ENCODE measurements around the gene LPIN3.

LPIN3 gene

DNA sequence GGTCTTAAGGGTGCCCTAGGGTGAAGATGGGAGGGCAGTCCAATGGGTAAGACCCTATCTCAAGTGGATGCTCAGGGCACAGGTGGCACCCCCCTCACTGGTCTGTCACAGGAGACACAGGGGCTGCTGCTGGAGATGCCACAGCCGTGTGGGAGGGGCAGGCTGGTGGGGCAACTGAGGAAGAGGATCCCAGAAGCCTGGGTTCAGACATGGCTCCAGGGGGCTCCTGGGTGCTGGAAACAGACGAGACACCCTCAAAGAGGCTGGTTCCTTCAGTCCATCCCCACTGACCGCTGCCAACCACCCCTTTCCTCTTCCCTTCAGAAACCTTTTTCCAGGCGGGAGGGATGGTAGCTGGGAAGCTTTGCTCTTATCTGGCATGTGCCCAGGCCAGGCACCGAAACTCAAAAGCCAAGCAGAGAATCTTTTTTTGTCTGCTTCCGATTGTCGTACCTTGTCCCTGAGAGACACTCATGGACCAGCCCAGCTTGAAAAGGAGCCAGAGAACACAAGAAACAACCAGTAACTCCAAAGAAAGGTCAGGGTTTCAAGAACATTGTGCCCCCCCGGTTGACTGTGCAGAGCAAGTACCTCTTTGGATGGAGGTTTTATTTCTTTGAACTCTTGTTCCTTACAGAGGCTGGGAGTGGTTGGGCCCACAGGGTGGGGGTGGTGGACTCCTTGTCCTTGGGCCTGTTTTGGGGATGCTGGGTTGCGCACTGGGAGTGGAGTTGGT, 54.5 kb downstream of the LPIN3 start:
- DNase-seq = no peak

DNA sequence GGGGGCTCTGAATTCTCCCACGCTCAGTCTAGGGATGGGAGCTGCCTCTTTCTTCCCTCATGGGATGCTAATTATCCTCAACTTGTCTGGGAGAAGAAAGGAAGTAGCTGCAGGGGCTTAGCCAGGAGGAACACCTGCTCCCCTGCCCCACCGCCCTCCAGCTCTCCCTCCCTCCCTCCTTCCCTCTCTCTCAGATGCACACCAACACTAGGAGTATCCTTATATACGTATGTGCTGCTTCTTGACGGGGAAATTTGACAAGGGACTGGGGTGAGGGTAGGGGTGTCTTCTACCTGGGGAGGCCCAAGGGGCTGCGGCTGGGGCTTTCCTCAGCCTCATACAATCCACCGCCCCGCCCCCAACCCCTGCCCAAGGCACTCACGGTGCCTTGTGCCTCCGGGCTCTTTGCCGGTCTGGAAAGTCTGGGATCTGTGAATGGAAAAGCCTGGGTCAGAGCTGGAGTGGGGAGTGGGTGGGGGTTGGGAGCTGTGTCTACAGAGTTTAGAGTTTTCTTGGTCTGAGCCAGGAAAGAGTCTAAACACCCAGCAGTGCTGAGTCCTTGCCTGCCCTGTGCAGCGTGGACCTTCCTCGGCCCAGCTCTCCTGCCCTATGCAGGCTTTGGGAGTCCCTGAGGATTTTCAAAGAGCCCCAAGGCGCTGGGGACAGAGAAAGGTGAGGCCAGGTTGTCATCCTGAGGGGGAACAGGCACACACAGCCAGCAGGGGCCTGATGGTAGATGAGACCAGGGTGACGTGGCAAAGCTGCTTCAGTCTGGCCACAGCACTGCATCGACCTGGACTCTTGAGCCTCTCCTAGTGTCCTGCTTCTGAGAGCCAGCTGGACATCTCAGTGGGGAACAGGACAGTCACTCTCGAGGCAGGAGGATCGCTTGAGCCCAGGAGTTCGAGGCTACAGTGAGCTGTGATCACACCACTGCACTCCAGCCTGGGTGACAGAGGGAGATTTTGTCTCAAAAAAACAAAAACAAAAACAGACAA, 55.3 kb downstream of the LPIN3 start:
- no peak for DNase-seq

DNA sequence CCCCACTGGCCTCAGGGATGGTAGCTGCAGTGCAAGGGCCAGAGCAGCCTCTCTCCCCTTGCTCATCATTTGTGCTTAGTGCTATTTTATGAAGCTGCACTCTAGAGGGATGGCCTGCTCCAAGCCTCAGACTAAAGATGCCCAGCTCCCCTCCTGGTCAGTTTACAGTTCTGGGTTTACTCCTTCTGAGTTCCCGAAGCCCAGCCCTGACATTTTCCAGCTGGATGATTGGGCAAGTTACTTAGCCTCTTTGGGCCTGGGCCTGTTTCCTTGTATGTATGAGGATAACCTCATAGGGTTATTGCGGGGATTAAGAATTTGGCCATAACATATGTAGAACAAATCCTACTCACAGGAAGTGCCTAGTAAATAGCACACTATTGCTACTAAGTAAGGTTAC, 57.8 kb downstream of the LPIN3 start:
- DNase-seq = no peak

DNA sequence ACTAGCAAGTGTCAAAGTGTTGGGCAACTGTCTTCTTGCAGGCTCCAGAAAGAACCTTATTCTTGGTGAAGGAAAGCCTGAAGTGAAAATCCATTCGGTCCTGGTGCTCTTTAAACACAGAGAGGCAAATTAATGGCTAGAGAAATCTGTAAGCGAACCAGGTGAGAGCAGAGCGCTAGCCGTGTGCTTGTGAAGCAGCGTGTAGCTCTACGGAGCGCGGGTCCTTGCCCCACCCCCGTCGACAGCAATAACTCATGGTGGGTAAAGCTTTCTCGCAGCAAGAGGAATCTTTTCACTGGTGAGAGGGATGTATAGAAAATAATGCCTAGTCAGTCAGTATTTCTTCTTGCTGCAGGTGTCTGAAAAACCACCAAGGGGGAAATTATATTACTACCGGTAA, 63.0 kb downstream of the LPIN3 start:
- DNase-seq = no peak

DNA sequence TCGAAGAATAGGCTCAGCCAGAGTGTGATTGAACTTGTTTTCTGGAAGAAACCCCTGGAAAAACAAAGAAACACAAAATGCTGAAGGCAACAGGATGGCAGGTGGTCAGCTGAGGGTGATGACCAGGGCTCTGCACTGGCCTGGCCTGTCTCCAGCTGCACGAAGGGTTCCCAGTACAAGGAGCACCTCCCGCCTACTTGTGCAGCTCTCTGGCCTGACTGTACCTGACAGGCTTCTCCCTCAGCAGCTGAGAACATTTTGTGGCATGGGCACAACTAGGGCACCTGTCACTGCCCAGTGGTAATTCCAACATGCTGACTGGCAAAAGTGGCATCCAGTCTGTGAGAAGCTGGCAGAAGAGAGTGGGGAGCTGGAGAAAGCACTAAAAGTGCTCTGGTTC, 64.8 kb downstream of the LPIN3 start:
- no peak for DNase-seq

DNA sequence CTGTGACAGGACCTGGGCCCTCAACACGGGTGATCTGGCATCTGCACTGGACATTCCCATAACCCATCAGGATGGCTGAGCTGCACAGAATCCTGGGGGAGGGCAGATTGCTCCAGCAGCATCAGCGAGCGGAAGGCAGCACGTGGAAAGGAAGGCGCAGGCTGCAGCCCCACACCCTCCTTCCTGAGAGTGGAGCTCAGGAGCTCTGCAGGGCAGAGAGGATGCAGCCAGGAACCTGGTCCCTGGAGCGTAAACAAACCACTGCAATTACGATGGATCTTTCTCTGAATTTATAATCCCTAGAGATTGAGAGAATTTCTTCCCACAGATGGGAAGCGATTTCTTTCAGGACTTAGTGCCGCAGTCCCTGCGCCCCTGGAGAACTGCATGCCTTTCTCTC, 65.7 kb downstream of the LPIN3 start:
- DNase-seq = no peak

DNA sequence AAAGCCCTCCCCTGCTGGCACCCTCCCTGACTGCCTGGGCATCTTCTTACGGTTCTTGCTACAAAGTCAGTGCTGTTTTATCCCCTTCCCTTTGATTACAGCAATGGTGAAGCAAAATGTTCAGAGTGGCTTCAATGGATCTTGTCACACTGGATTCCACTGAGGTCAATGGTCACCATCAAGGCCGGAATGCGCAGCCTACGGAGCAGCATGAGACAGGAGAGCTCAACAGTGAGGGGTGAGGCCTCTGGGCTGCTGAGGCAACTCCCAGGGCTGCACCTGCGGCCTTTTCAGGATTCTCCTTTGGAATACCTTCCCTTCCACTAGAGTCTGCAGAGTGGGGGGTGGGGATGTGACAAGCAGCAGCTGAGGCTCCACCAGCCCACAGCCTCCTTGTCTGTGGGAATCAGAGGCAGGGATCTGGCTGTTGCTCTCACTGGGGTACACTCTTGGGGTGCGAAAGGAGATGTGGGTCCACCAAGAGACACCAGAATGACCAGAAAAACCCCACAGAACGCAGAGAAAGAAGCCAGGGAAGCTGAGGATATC, 66.3 kb downstream of the LPIN3 start:
- no peak for DNase-seq

DNA sequence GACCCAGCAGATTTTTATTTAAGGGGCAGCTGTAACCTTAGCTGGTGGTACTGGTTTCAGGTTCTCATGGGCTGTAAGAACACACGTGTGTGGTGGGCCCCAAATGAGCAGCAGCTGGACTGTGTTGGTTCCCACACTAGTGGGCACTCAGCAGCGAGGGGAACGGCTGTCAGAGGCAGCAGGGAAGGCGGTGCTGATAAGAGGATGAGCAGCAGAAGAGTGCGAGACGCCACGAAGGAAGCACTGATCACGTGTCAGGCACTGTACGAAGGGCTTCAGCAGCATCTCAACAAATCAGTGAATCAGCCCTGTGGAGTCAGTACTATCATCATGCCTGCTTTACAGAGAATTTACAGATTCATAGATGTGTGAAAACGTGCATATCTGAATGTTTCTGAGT, 67.0 kb downstream of the LPIN3 start:
- no peak for DNase-seq

DNA sequence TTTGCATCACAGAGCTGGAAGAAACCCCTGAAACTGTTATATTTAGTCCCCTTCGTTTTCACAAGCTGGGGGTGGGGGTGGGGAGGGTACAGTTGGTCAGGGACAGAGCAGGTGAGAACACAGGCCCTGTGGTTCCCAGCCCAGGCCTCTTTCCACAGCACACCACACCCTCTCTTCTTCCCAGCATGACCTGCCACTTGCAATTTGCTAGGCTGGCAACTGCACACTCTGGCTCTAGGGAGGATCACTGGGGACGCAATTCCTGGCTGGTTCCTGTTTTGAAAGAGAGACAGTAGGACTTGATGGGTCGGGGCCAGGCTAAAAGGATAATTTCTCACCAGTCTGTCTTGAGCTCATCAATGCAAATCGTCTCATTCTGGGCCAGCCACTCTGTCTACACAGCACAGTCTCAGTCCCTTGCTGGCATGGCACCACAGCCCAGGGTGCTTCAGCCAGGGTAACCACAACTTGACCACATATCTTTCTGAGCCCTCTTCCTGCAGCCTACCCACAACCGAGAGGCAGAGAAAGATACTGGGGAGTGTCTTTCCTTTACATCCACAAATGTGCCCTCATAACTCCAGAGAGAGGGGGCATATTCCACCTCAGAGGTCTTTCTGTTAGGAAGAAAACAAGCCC, 67.7 kb downstream of the LPIN3 start:
- no peak for DNase-seq

DNA sequence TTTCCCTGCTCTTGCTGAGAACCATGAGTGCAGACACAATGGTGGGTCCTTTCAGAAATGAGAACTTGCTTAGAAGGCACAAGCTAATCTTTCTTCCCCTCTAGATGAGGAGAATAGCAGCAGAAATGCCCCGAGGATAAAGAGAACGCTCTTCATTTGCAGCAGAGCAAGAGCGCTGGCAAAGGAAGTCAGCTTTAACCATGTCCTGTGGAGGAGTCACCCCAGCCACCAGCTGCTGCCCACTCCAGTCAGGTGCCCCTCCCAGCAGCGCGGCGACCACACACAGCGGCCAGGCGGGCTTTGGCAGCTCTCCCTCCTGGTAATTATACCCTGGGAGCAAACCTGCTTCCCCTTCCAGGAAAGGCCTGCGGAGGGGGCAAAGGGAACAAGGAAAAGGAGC, 68.4 kb downstream of the LPIN3 start:
- DNase-seq = no peak

All from activated CD4-positive, alpha-beta T cell treated with anti-CD3 and anti-CD28 coated beads for 1 hour (primary cell).